ENCODE results near the gene ADIPOQ.

DNA sequence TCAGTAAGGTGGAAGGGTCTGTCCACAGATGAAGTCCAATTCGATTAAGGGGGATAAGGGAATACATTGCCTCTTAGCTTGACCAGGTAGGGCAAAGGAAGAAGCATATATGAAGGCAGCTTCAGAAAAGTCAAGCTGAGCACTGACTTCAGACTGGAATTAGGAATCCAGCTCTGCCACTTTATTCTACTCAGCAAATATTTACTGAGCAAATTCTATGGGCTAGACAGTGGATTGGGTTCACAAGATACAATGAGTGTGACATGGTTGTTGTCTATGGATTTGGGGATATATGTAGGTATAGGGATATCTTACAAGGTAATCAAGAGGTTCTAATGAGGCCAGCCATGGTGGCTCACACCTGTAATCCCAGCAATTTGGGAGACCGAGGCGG lies 526 bp downstream of the ADIPOQ start:
- TF ChIP-seq, protein P1, sequence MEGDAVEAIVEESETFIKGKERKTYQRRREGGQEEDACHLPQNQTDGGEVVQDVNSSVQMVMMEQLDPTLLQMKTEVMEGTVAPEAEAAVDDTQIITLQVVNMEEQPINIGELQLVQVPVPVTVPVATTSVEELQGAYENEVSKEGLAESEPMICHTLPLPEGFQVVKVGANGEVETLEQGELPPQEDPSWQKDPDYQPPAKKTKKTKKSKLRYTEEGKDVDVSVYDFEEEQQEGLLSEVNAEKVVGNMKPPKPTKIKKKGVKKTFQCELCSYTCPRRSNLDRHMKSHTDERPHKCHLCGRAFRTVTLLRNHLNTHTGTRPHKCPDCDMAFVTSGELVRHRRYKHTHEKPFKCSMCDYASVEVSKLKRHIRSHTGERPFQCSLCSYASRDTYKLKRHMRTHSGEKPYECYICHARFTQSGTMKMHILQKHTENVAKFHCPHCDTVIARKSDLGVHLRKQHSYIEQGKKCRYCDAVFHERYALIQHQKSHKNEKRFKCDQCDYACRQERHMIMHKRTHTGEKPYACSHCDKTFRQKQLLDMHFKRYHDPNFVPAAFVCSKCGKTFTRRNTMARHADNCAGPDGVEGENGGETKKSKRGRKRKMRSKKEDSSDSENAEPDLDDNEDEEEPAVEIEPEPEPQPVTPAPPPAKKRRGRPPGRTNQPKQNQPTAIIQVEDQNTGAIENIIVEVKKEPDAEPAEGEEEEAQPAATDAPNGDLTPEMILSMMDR (IDR thresholded peaks at IDR 0.05) = no peak
- no peak for TF ChIP-seq POLR2A (IDR thresholded peaks at IDR 0.05)

All from Peyer's patch (tissue), 4 donors.